ENCODE data around the gene CLUH.

CLUH gene

GRCh38 chr17:2693561-2694380 lies 17.8 kb downstream of the CLUH start:
- no peak overlapping the region for H3K4me3 ChIP-seq (ENCODE audit: low read length)
- H3K79me2 ChIP-seq (ENCODE audit: control insufficient read depth, low read length), result peaks cover 5% of the 10 kb centered on the region; the same call in 1 of the 2 replicates
- H3K9me3 ChIP-seq (ENCODE audit: control insufficient read depth, insufficient read depth, low read length), result no peaks in the 10 kb centered on the region
- no peaks in the 10 kb centered on the region for H3K27me3 ChIP-seq (ENCODE audit: control insufficient read depth, low read length)
- peaks cover 8% of the 10 kb centered on the region; the same call in 1 of the 2 replicates for H4K20me1 ChIP-seq (ENCODE audit: control insufficient read depth, insufficient read depth, low read depth, low read length)
- H3K4me1 ChIP-seq (ENCODE audit: control insufficient read depth, low read length), result no peaks in the 10 kb centered on the region
- no peaks in the 10 kb centered on the region for H3K9me2 ChIP-seq (replicated peaks; ENCODE audit: control insufficient read depth, low read length)
- peaks cover 2% of the 10 kb centered on the region for H3F3A ChIP-seq (ENCODE audit: control insufficient read depth, insufficient read depth)
- no peak overlapping the region for H3K27ac ChIP-seq (ENCODE audit: low read depth, low read length)
- H3K36me3 ChIP-seq (ENCODE audit: control insufficient read depth, low read length), result peaks cover 88% of the 10 kb centered on the region
- TF ChIP-seq EZH2phosphoT487 (IDR thresholded peaks at IDR 0.05; ENCODE audit: borderline replicate concordance, low read length), result no peak
- no peak for TF ChIP-seq CTCF (IDR thresholded peaks at IDR 0.05; ENCODE audit: low read depth, low read length, poor library complexity, severe bottlenecking)
- no peak overlapping the region for H3K4me2 ChIP-seq (ENCODE audit: low read length)

- H3K27ac ChIP-seq (ENCODE audit: low read depth, low read length), result no peak overlapping the region
- no peaks in the 10 kb centered on the region for H3K27me3 ChIP-seq (ENCODE audit: control insufficient read depth, low read length)
- no peaks in the 10 kb centered on the region for H3K9me2 ChIP-seq (replicated peaks; ENCODE audit: control insufficient read depth, low read length)
- H3K9me3 ChIP-seq (ENCODE audit: control insufficient read depth, insufficient read depth, low read length), result no peaks in the 10 kb centered on the region
- peaks cover 12% of the 10 kb centered on the region for H3F3A ChIP-seq (ENCODE audit: control insufficient read depth, insufficient read depth)
- H3K4me1 ChIP-seq (ENCODE audit: control insufficient read depth, low read length), result no peaks in the 10 kb centered on the region
- TF ChIP-seq CTCF (IDR thresholded peaks at IDR 0.05; ENCODE audit: low read depth, low read length, poor library complexity, severe bottlenecking) (no peak), EZH2phosphoT487 (IDR thresholded peaks at IDR 0.05; ENCODE audit: borderline replicate concordance, low read length) (no peak)
- H3K4me3 ChIP-seq (ENCODE audit: low read length), result no peak overlapping the region
- H3K79me2 ChIP-seq (ENCODE audit: control insufficient read depth, low read length), result no peaks in the 10 kb centered on the region
- H4K20me1 ChIP-seq (ENCODE audit: control insufficient read depth, insufficient read depth, low read depth, low read length), result peaks cover 5% of the 10 kb centered on the region; the same call in 1 of the 2 replicates
- H3K4me2 ChIP-seq (ENCODE audit: low read length), result no peak overlapping the region
- peaks cover 86% of the 10 kb centered on the region for H3K36me3 ChIP-seq (ENCODE audit: control insufficient read depth, low read length)
These were observed 18.8 kb downstream of the CLUH start for GRCh38 chr17:2692781-2693135.

- Histone ChIP-seq H3F3A (ENCODE audit: control insufficient read depth, insufficient read depth) (peaks cover 18% of the 10 kb centered on the region), H3K9me2 (replicated peaks; ENCODE audit: control insufficient read depth, low read length) (no peaks in the 10 kb centered on the region), H3K4me1 (ENCODE audit: control insufficient read depth, low read length) (no peaks in the 10 kb centered on the region), H3K36me3 (ENCODE audit: control insufficient read depth, low read length) (peaks cover 82% of the 10 kb centered on the region), H3K27me3 (ENCODE audit: control insufficient read depth, low read length) (no peaks in the 10 kb centered on the region), H3K4me3 (ENCODE audit: low read length) (no peak overlapping the region), H3K4me2 (ENCODE audit: low read length) (no peak overlapping the region), H4K20me1 (ENCODE audit: control insufficient read depth, insufficient read depth, low read depth, low read length) (no peaks in the 10 kb centered on the region), H3K27ac (ENCODE audit: low read depth, low read length) (no peak overlapping the region), H3K79me2 (ENCODE audit: control insufficient read depth, low read length) (no peaks in the 10 kb centered on the region), H3K9me3 (ENCODE audit: control insufficient read depth, insufficient read depth, low read length) (no peaks in the 10 kb centered on the region)
- no peak for TF ChIP-seq CTCF (IDR thresholded peaks at IDR 0.05; ENCODE audit: low read depth, low read length, poor library complexity, severe bottlenecking)
- no peak for TF ChIP-seq EZH2phosphoT487 (IDR thresholded peaks at IDR 0.05; ENCODE audit: borderline replicate concordance, low read length)
These were observed 19.4 kb downstream of the CLUH start for GRCh38 chr17:2691965-2692780.

Data from DOHH2 (cell line).